GM06990 (cell line): ENCODE data around the gene TNFAIP8L3.

ENCODE experiments used
- DNase-seq: peaks from one replicate; pipeline ENCODE4 v3.0.0-alpha.2; 2011; ENCODE audit not compliant: insufficient read length; ENCODE audit errors: extremely low read depth
- H3K27me3 ChIP-seq: replicated peaks from 2 replicates; pipeline ENCODE4 v1.6.0; 2011; ENCODE audit warnings: low read length; ENCODE audit not compliant: control insufficient read depth, insufficient read depth
- H3K36me3 ChIP-seq: 2 replicates; pipeline ENCODE4 v1.5.1; 2011; ENCODE audit warnings: low read length; ENCODE audit not compliant: control insufficient read depth, insufficient read depth
- H3K4me3 ChIP-seq: replicated peaks from 2 replicates; pipeline ENCODE4 v1.5.1; 2011; ENCODE audit warnings: low read depth, mild to moderate bottlenecking, control low read depth, low read length
- CTCF ChIP-seq: IDR thresholded peaks from 2 replicates; pipeline ENCODE4 v1.5.1; 2011; ENCODE audit warnings: low read length, control low read depth, mild to moderate bottlenecking, inconsistent platforms; ENCODE audit not compliant: insufficient read depth, poor library complexity, severe bottlenecking

Gene TNFAIP8L3

GRCh38 chr15:51121118-51121517 is 26.4 kb upstream of the TNFAIP8L3 start:
- Histone ChIP-seq H3K4me3 (no peak overlapping the region), H3K36me3 (no peaks in the 10 kb centered on the region), H3K27me3 (no peaks in the 10 kb centered on the region)
- no peak for TF ChIP-seq CTCF
- DNase-seq, result no peak

DNA sequence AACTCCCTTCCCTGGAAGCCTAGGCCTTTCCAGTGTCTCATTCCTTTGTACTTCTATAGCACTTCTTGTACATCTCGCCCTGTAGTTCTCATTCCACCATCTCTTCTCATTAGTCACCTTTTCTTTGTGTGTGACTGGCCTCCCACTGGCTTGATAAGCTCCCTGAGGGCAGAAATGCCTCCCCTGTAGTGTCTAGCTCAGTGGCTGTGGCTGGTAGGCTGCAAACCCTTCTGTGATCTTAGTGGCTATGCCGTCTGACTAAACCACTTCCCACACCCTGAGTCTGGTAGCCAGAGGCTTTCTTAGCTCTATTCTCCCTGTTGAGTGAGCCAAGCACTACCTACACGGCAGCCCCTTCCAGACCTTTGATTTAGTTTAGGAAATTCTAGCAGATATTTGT is 24.4 kb upstream of the TNFAIP8L3 start:
- Histone ChIP-seq H3K36me3 (no peaks in the 10 kb centered on the region), H3K4me3 (no peak overlapping the region), H3K27me3 (no peaks in the 10 kb centered on the region)
- TF ChIP-seq CTCF, result no peak
- DNase-seq, result no peak

DNA sequence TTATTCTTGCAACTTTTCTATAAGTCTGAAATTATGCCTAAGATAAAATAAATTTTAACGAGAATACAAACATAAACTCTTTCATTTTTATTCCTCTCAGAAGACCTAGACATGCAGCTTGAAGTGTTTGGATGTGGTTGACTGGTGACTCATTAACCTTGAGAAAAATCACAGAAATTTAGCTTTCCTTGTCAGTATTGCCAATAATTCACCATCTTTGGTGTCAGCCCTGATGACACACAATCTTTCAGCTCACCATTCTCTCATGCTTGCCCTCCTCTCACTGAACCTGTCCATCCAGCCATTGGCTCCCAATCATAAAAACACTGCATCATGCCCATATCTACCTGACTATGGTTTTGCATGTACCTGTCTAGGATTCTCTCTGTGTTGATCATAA is 22.6 kb upstream of the TNFAIP8L3 start:
- no peaks in the 10 kb centered on the region for H3K27me3 ChIP-seq
- TF ChIP-seq CTCF, result no peak
- H3K36me3 ChIP-seq, result no peaks in the 10 kb centered on the region
- DNase-seq, result no peak
- H3K4me3 ChIP-seq, result no peak overlapping the region

DNA sequence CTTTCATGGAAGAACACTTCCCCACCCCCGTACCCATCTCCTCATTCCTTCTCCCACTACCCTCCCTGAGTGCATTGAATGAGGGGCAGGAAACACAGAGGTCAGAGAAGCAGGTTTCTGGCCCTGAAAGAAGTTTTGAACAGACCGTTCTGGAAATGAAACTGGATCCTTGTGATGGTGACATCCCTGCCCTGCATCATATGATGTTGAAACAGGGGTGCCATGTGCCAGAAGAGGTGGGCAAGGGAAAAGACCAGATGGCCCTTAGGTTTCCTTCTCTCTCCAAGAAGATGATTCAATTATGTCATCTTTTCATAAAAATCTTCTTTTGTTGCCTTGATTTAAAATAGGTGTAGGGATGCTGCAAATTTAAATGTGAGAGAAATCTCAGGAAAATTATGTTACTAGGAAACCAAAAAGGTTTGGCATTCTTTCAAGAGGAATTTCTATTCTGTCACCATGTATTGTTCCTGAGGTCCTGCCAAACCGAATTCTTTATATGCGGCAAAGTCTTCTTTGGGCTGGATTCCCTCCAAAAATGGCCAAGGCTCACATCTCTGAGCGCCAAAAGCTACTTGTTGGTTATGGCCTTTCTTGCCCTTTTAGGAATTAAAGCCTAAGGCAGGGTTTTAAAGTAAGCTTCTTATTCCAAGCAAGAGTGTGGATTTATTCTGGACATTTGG is 19.9 kb upstream of the TNFAIP8L3 start:
- DNase-seq, result no peak
- no peak for TF ChIP-seq CTCF
- Histone ChIP-seq H3K4me3 (no peak overlapping the region), H3K27me3 (no peaks in the 10 kb centered on the region), H3K36me3 (no peaks in the 10 kb centered on the region)

- DNase-seq, result no peak
- H3K36me3 ChIP-seq, result no peaks in the 10 kb centered on the region
- TF ChIP-seq CTCF, result no peak
Observed at GRCh38 chr15:51112078-51112477, 17.4 kb upstream of the TNFAIP8L3 start.

DNA sequence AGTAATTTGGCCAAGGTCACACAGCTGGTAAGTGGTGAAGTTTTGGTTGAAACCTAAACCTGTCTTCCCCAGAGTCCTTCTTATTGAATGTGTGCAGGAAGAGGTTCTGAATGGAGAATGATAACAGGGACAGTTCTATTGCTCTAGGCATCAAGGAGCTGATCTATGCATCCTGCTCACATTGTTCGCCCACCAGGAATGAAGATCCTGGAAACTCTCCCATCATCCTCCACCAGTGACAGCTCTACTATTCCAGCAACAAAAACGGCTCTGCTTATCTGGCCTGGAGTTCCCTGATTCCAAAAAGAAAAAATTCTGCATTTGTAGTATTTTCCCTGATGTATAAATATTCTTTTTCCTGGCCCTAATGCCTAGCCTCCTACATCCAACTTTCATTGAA is 16.4 kb upstream of the TNFAIP8L3 start:
- DNase-seq, result no peak
- Histone ChIP-seq H3K27me3 (no peaks in the 10 kb centered on the region), H3K36me3 (no peaks in the 10 kb centered on the region), H3K4me3 (no peak overlapping the region)
- TF ChIP-seq CTCF, result no peak

More at GRCh38 chr15:51112078-51112477, 17.4 kb upstream of the TNFAIP8L3 start:
- no peak overlapping the region for H3K4me3 ChIP-seq
- no peaks in the 10 kb centered on the region for H3K27me3 ChIP-seq
